Neural cell (in vitro differentiated cells): ENCODE data around the gene KCNJ6. TPM values are rescaled to one million over a fixed set of nuclear protein-coding genes. Genes with fewer than 3 reads are reported as not detected.

ENCODE experiments used
- H2AFZ ChIP-seq: fragments of 200-600, 300-800 bp; sonication (generic), shearing (Covaris generic); 2 replicates; pipeline ENCODE4 v1.6.0; 2014; ENCODE audit warnings: low read depth, mild to moderate bottlenecking, antibody characterized with exemption, low read length, moderate library complexity
- H3F3A ChIP-seq: fragments of 200-600 bp; shearing (Covaris generic); 2 replicates; pipeline ENCODE4 v1.6.1; 2016; ENCODE audit warnings: mild to moderate bottlenecking, moderate library complexity, mixed read lengths, antibody characterized with exemption, low read length; ENCODE audit not compliant: insufficient read depth, poor library complexity, severe bottlenecking
- H3K27ac ChIP-seq: fragments of 200-600, 300-800 bp; sonication (generic), shearing (Covaris generic); 2 replicates; pipeline ENCODE4 v1.5.1; 2014; ENCODE audit warnings: mild to moderate bottlenecking, low read length, moderate library complexity
- H3K27me3 ChIP-seq: fragments of 300-800, 200-600 bp; sonication (generic), shearing (Covaris generic); 2 replicates; pipeline ENCODE4 v1.6.0; 2014; ENCODE audit warnings: mild to moderate bottlenecking, low read depth, low read length, moderate library complexity; ENCODE audit not compliant: insufficient read depth
- H3K36me3 ChIP-seq: fragments of 300-800, 200-600 bp; sonication (generic), shearing (Covaris generic); 2 replicates; pipeline ENCODE4 v1.5.1; 2014; ENCODE audit warnings: mild to moderate bottlenecking, antibody characterized with exemption, low read length, moderate library complexity; ENCODE audit not compliant: insufficient read depth
- H3K4me2 ChIP-seq: fragments of 300-800, 200-600 bp; sonication (generic), shearing (Covaris generic); 2 replicates; pipeline ENCODE4 v1.6.0; 2014; ENCODE audit warnings: mild to moderate bottlenecking, low read length
- H3K4me3 ChIP-seq: fragments of 300-800, 200-600 bp; sonication (generic), shearing (Covaris generic); 2 replicates; pipeline ENCODE4 v1.5.1; 2014; ENCODE audit warnings: mild to moderate bottlenecking, low read length, moderate library complexity
- H3K79me2 ChIP-seq: fragments of 200-600 bp; shearing (Covaris generic); replicated peaks from 2 replicates; pipeline ENCODE4 v1.6.0; 2014; ENCODE audit warnings: mild to moderate bottlenecking, low read length, moderate library complexity; ENCODE audit not compliant: insufficient read depth
- H3K9ac ChIP-seq: fragments of 300-800, 200-600 bp; sonication (generic), shearing (Covaris generic); 2 replicates; pipeline ENCODE4 v1.6.1; 2016; ENCODE audit warnings: mild to moderate bottlenecking, low read length, mixed read lengths
- H3K9me2 ChIP-seq: fragments of 200-600 bp; shearing (Covaris generic); 2 replicates; pipeline ENCODE4 v1.6.1; 2016; ENCODE audit warnings: mild to moderate bottlenecking, low read length, mixed read lengths; ENCODE audit not compliant: insufficient read depth
- H3K9me3 ChIP-seq: fragments of 200-600, 300-800 bp; sonication (generic), shearing (Covaris generic); 2 replicates; pipeline ENCODE4 v1.6.1; 2016; ENCODE audit warnings: mild to moderate bottlenecking, mixed run types, low read length, moderate library complexity, mixed read lengths
- H4K20me1 ChIP-seq: fragments of 200-600 bp; shearing (Covaris generic); 2 replicates; pipeline ENCODE4 v1.6.1; 2016; ENCODE audit warnings: mild to moderate bottlenecking, mixed run types; ENCODE audit not compliant: insufficient read depth
- CTCF ChIP-seq: fragments of 450-650 bp; IDR thresholded peaks from 2 replicates; pipeline ENCODE4 v1.5.1; 2014; ENCODE audit warnings: antibody characterized with exemption, mild to moderate bottlenecking, moderate library complexity; ENCODE audit not compliant: poor library complexity, severe bottlenecking
- EP300 ChIP-seq: fragments of 450-650 bp; conservative IDR thresholded peaks from 2 replicates; pipeline ENCODE4 v1.6.1; 2014; ENCODE audit warnings: antibody characterized with exemption, mild to moderate bottlenecking, moderate library complexity; ENCODE audit not compliant: poor library complexity, severe bottlenecking
- EZH2 ChIP-seq: fragments of 200-600, 300-800 bp; shearing (Covaris generic), sonication (generic); IDR thresholded peaks from 2 replicates; pipeline ENCODE4 v1.6.1; 2014; ENCODE audit warnings: antibody characterized with exemption, low read length, borderline replicate concordance, mild to moderate bottlenecking; ENCODE audit not compliant: insufficient read depth, poor library complexity, severe bottlenecking
- MXI1 ChIP-seq: fragments of 450-650 bp; conservative IDR thresholded peaks from 2 replicates; pipeline ENCODE4 v1.6.1; 2014; ENCODE audit warnings: antibody characterized with exemption, mild to moderate bottlenecking; ENCODE audit not compliant: poor library complexity, severe bottlenecking
- POLR2AphosphoS5 ChIP-seq: IDR thresholded peaks from 2 replicates; pipeline ENCODE4 v1.6.1; 2012
- RAD21 ChIP-seq: fragments of 450-650 bp; conservative IDR thresholded peaks from 2 replicates; pipeline ENCODE4 v1.6.1; 2014; ENCODE audit warnings: antibody characterized with exemption, mild to moderate bottlenecking, moderate library complexity
- SMC3 ChIP-seq: fragments of 450-650 bp; conservative IDR thresholded peaks from 2 replicates; pipeline ENCODE4 v1.6.1; 2014; ENCODE audit warnings: antibody characterized with exemption, mild to moderate bottlenecking, moderate library complexity; ENCODE audit not compliant: poor library complexity
- TAF1 ChIP-seq: IDR thresholded peaks from 2 replicates; pipeline ENCODE4 v1.6.1; 2012; ENCODE audit warnings: low read depth
- polyA plus RNA-seq: library from polyadenylated mRNA; depleted of rRNA; stranded (reverse); fragments of >200 nt; gene quantifications from 2 replicates; pipeline ENCODE4 v1.2.3, GENCODE V29; 2014
- TF ChIP-seq, protein P1 (sequence below): IDR thresholded peaks from 2 replicates; pipeline ENCODE4 v1.6.1; 2012; ENCODE audit warnings: borderline replicate concordance

Gene KCNJ6
- polyA plus RNA-seq, 1 donor from 2014 or later, result 1.7 TPM

GRCh38 chr21:37865156-37865555 lies 51.1 kb downstream of the KCNJ6 start:
- no peak overlapping the region for H3K4me3 ChIP-seq
- H3F3A ChIP-seq, result no peaks in the 10 kb centered on the region
- TF ChIP-seq POLR2AphosphoS5 (no peak), MXI1 (no peak), TAF1 (no peak), EP300 (no peak), SMC3 (no peak), EZH2 (no peak), CTCF (no peak)
- TF ChIP-seq, protein P1, sequence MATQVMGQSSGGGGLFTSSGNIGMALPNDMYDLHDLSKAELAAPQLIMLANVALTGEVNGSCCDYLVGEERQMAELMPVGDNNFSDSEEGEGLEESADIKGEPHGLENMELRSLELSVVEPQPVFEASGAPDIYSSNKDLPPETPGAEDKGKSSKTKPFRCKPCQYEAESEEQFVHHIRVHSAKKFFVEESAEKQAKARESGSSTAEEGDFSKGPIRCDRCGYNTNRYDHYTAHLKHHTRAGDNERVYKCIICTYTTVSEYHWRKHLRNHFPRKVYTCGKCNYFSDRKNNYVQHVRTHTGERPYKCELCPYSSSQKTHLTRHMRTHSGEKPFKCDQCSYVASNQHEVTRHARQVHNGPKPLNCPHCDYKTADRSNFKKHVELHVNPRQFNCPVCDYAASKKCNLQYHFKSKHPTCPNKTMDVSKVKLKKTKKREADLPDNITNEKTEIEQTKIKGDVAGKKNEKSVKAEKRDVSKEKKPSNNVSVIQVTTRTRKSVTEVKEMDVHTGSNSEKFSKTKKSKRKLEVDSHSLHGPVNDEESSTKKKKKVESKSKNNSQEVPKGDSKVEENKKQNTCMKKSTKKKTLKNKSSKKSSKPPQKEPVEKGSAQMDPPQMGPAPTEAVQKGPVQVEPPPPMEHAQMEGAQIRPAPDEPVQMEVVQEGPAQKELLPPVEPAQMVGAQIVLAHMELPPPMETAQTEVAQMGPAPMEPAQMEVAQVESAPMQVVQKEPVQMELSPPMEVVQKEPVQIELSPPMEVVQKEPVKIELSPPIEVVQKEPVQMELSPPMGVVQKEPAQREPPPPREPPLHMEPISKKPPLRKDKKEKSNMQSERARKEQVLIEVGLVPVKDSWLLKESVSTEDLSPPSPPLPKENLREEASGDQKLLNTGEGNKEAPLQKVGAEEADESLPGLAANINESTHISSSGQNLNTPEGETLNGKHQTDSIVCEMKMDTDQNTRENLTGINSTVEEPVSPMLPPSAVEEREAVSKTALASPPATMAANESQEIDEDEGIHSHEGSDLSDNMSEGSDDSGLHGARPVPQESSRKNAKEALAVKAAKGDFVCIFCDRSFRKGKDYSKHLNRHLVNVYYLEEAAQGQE, result no peak
- H3K9ac ChIP-seq, result no peak overlapping the region
- no peak overlapping the region for H3K4me2 ChIP-seq
- no peak overlapping the region for H3K27ac ChIP-seq
- H3K9me3 ChIP-seq, result no peaks in the 10 kb centered on the region
- no peaks in the 10 kb centered on the region for H3K27me3 ChIP-seq
- H3K36me3 ChIP-seq, result no peaks in the 10 kb centered on the region
- no peaks in the 10 kb centered on the region for H3K9me2 ChIP-seq
- H4K20me1 ChIP-seq, result no peaks in the 10 kb centered on the region
- H3K79me2 ChIP-seq, result no peaks in the 10 kb centered on the region
- no peak overlapping the region for H2AFZ ChIP-seq

DNA sequence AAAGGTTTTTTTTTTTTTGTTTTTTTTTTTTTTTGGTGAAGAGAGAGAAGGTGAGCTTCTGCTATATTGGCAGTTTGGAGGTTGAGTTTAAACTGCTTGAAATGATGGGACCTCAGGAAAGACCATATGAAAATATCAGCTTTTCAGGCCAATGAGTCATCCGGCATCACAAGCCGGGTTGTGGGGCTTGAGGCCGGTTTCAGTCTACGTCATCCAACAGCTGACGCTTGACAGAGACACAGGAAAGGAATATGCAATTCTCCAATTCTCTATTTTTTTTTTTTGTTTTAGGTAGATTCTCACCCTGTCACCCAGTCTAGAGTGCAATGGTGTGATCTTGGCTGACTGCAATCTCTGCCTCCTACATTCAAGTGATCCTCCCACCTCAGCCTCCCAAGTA lies 52.4 kb downstream of the KCNJ6 start:
- Histone ChIP-seq H3K36me3 (no peaks in the 10 kb centered on the region), H3K27ac (no peak overlapping the region), H3K4me3 (no peak overlapping the region), H3K9me3 (no peaks in the 10 kb centered on the region), H3K9ac (no peak overlapping the region), H3F3A (no peaks in the 10 kb centered on the region), H3K9me2 (no peaks in the 10 kb centered on the region), H3K27me3 (no peaks in the 10 kb centered on the region), H2AFZ (no peak overlapping the region), H3K79me2 (no peaks in the 10 kb centered on the region), H3K4me2 (no peak overlapping the region), H4K20me1 (no peaks in the 10 kb centered on the region)
- TF ChIP-seq EP300, result no peak
- TF ChIP-seq SMC3, result no peak
- no peak for TF ChIP-seq EZH2
- no peak for TF ChIP-seq TAF1
- no peak for TF ChIP-seq RAD21
- no peak for TF ChIP-seq POLR2AphosphoS5
- no peak for TF ChIP-seq CTCF
- TF ChIP-seq MXI1, result no peak
- TF ChIP-seq, protein P1, result no peak
